AG04450 (cell line): ENCODE measurements around the gene DNAH6. TPM values are rescaled to one million over a fixed set of nuclear protein-coding genes. Genes with fewer than 3 reads are reported as not detected.

Experiments used
- CTCF ChIA-PET: fragments of 300-600, 350-600 bp; formaldehyde crosslinking; extraction: SDS; loops from one replicate; lab custom pipeline; 2022; ENCODE audit warnings: antibody characterized with exemption, inconsistent platforms; lab: Charles Lee
- POLR2A ChIA-PET: fragments of 350-600 bp; formaldehyde crosslinking; extraction: SDS; loops from one replicate; lab custom pipeline; 2021; ENCODE audit warnings: antibody characterized with exemption, inconsistent platforms; lab: Yijun Ruan, JAX
- DNase-seq: peaks from one replicate; pipeline ENCODE4 v3.0.0-alpha.2; 2011; ENCODE audit warnings: low read depth, low spot score
- H3K27ac ChIP-seq: one replicate; pipeline ENCODE4 v1.5.1; 2012; ENCODE audit warnings: low read depth, low read length, control low read depth
- H3K27me3 ChIP-seq: one replicate; pipeline ENCODE4 v1.6.0; 2012; ENCODE audit warnings: low read length; ENCODE audit not compliant: control insufficient read depth, insufficient read depth
- H3K4me3 ChIP-seq: 2 replicates; pipeline ENCODE4 v1.5.1; 2011; ENCODE audit warnings: mild to moderate bottlenecking, low read depth, low read length, control low read depth
- H3K9me3 ChIP-seq: 2 replicates; pipeline ENCODE4 v1.5.1; 2012; ENCODE audit warnings: low read length; ENCODE audit not compliant: control insufficient read depth, insufficient read depth
- polyA plus RNA-seq: library from polyadenylated mRNA; depleted of rRNA; stranded (reverse); fragments of >200 nt; gene quantifications from 2 replicates; pipeline ENCODE4 v1.2.3, GENCODE V29; 2011
- TF ChIP-seq, protein P1 (sequence below): IDR thresholded peaks from 2 replicates; pipeline ENCODE4 v1.5.1; 2011; ENCODE audit warnings: low read depth, low read length, control low read depth, inconsistent platforms

Gene DNAH6
- polyA plus RNA-seq, 1 experiment: 0.02 TPM

- DNase-seq: no peak
- TF ChIP-seq, protein P1, sequence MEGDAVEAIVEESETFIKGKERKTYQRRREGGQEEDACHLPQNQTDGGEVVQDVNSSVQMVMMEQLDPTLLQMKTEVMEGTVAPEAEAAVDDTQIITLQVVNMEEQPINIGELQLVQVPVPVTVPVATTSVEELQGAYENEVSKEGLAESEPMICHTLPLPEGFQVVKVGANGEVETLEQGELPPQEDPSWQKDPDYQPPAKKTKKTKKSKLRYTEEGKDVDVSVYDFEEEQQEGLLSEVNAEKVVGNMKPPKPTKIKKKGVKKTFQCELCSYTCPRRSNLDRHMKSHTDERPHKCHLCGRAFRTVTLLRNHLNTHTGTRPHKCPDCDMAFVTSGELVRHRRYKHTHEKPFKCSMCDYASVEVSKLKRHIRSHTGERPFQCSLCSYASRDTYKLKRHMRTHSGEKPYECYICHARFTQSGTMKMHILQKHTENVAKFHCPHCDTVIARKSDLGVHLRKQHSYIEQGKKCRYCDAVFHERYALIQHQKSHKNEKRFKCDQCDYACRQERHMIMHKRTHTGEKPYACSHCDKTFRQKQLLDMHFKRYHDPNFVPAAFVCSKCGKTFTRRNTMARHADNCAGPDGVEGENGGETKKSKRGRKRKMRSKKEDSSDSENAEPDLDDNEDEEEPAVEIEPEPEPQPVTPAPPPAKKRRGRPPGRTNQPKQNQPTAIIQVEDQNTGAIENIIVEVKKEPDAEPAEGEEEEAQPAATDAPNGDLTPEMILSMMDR: no peak
- H3K27ac ChIP-seq: no peak overlapping the region
- no peaks in the 10 kb centered on the region for H3K9me3 ChIP-seq
- CTCF ChIA-PET: no interaction called here
- POLR2A ChIA-PET: no interaction called here
- no peaks in the 10 kb centered on the region for H3K27me3 ChIP-seq
- H3K4me3 ChIP-seq: no peak overlapping the region
Measured at GRCh38 chr2:84735389-84735788, 219.1 kb downstream of the DNAH6 start.

- TF ChIP-seq, protein P1: peak; percentile 36; the same call in 1 of the 2 replicates
- DNase-seq: no peak
- CTCF ChIA-PET: interaction anchor here (0.5 to 1.1 kb wide), 4 partner anchors 12 to 124 kb away, joined by 3 read pairs; no protein-coding TSS in a partner anchor
- Histone ChIP-seq H3K27me3 (no peaks in the 10 kb centered on the region), H3K27ac (no peak overlapping the region), H3K4me3 (no peak overlapping the region), H3K9me3 (no peaks in the 10 kb centered on the region)
- POLR2A ChIA-PET: no interaction called here
Measured at GRCh38 chr2:84741182-84741822, 225.0 kb downstream of the DNAH6 start.

GRCh38 chr2:84748341-84748740, 232.0 kb downstream of the DNAH6 start:
- Histone ChIP-seq H3K27me3 (no peaks in the 10 kb centered on the region), H3K27ac (no peak overlapping the region), H3K9me3 (no peaks in the 10 kb centered on the region), H3K4me3 (no peak overlapping the region)
- no peak for DNase-seq
- ChIA-PET CTCF (interaction anchor here (0.7 to 1.5 kb wide), 2 partner anchors 24 to 139 kb away, joined by 3 read pairs; no protein-coding TSS in a partner anchor), POLR2A (no interaction called here)
- TF ChIP-seq, protein P1: no peak

DNA sequence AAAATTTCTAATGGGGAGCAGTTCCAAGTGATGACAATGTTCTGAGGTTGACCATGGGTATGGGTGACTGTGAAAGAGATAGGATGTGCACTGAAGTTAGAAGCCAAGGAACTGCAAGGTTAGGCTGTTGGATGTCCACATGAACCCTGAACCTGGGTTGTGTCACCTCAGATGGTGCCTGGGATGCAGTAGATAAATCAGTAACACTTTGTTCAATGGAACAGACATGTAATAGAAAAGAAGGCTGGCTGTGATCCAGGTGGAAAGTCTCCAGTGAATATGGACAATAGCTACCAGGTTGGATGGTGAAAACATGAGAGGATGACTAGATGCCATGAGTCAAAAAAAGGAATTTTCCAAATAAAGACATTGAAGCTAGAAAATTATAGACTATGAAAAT, 233.1 kb downstream of the DNAH6 start:
- Histone ChIP-seq H3K4me3 (no peak overlapping the region), H3K9me3 (no peaks in the 10 kb centered on the region), H3K27ac (no peak overlapping the region), H3K27me3 (no peaks in the 10 kb centered on the region)
- TF ChIP-seq, protein P1: no peak
- no peak for DNase-seq
- CTCF ChIA-PET: interaction anchor here (1.5 kb wide), 1 partner anchor 23 kb away, joined by 3 read pairs; no protein-coding TSS in a partner anchor
- POLR2A ChIA-PET: no interaction called here

- Histone ChIP-seq H3K27me3 (no peaks in the 10 kb centered on the region), H3K9me3 (no peaks in the 10 kb centered on the region), H3K27ac (no peak overlapping the region), H3K4me3 (no peak overlapping the region)
- CTCF ChIA-PET: no interaction called here
- POLR2A ChIA-PET: no interaction called here
- DNase-seq: no peak
- TF ChIP-seq, protein P1: no peak
Measured at GRCh38 chr2:84755096-84755495, 238.8 kb downstream of the DNAH6 start.
